Smooth muscle cell of the pulmonary artery (primary cell): ENCODE data around the gene SRP54. TPM values are rescaled to one million over a fixed set of nuclear protein-coding genes. Genes with fewer than 3 reads are reported as not detected.

ENCODE experiments used
- total RNA-seq: library from RNA; depleted of rRNA; stranded (reverse); fragments of >200 nt; gene quantifications from 2 replicates; pipeline ENCODE4 v1.2.3, GENCODE V29; 2014

The SRP54 gene
- total RNA-seq = 55.2 and 75.4 TPM in 2 replicates

DNA sequence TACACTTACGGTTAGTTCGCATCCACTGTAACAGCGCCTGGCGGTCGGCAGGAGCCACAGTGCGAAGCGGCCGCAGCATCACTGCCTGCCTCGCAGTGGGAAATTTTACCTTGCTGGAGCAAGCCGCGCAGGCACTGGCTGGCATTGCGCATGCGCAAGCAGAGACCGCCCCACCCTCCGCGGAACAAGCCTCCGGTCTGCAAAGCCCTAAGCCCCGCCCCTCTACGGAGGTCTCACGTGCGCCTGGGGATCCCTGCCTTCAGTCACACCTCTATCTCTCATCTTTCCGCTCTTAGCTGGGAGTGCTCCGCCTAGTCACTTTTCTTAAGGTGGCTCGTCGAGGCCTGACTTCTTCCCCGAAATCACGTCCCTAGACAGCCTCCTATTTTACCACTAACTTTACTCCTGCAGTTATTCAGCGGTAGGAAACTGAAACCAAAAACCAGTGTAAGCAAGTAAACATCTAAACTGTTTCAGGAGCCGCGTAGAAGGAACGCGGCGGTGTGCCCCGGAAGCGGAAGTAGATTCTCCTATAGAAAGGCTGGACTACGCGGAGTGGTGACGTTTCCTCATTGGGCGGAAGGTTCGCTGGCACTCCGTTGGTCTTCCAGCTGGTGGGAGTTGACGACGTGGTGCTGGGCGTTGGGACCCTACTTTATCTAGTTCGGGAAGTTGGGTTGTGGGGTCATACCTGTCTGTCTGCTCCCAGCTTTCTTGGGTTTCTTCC lies at the start of gene SRP54:
Gene SRP54 (plus strand): TSS at position 572 of the 727 bp plus-strand sequence. CDS start 13,718 bp downstream, outside the sequence.

DNA sequence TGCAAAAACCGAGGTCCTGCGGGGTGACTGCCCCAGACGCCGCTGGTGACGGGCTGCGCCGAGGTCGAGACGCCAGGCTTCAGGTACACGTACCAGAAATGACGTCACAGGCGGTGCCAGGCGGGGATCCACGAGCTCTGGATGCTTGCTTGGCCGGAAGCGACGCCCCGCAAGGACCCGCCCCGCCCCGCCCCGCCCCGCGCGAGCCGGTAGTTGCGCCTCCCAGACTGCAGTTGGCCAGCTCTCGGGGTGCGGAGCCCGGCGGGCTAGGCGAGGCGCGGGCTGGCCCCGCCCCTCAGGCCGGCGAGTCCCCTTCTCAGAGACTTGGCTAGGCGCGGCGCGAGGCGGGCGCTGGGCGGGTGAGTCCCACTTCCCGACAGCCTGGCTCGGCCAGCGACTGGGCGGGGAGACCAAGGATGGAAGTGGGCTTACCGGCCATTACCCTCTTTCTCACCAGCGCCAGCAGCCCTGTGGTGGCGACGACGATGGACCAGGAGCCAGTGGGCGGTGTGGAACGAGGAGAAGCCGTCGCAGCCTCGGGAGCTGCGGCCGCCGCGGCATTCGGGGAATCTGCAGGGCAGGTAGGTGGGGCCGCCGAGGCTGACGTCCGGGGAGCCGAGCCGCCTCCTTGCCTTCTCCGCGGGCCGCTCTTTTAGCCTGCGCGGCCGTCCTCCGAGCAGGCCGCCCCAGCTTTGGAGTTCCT lies 63.4 kb downstream of the SRP54 start, which contains the start of gene FAM177A1:
Gene FAM177A1 (plus strand): TSS at position 225 of the 703 bp plus-strand sequence. CDS start 192 bp downstream, at position 417.

Other genes starting within 250 kb of the SRP54 start
- gene BAZ1A, start 107.6 kb upstream of the SRP54 start, total RNA-seq = 20.6 and 23.9 TPM in 2 replicates
- gene FAM177A1, start 63.3 kb downstream of the SRP54 start, total RNA-seq = 49.3 and 54.3 TPM in 2 replicates
- 30.6 and 31.8 TPM in 2 replicates for gene PPP2R3C, start 139.0 kb downstream of the SRP54 start, total RNA-seq
- gene PRORP, start 139.6 kb downstream of the SRP54 start, total RNA-seq = 29.3 and 34.2 TPM in 2 replicates